Measurements from ENCODE around the gene SUPT20HL1. TPM values are rescaled to one million over a fixed set of nuclear protein-coding genes. Genes with fewer than 3 reads are reported as not detected.

SUPT20HL1 gene
- total and polyA plus RNA-seq, 2 experiments from 2014 or later = not detected

- Histone ChIP-seq H3F3A (replicated peaks; ENCODE audit: low read depth) (no peaks in the 10 kb centered on the region), H3K9me2 (ENCODE audit: insufficient read depth) (no peaks in the 10 kb centered on the region), H3K79me2 (replicated peaks; ENCODE audit: insufficient read depth) (no peaks in the 10 kb centered on the region), H3K27me3 (ENCODE audit: insufficient read depth) (no peaks in the 10 kb centered on the region), H4K20me1 (replicated peaks; ENCODE audit: insufficient read depth) (no peaks in the 10 kb centered on the region), H2AFZ (no peak overlapping the region), H3K4me1 (ENCODE audit: insufficient read depth) (no peaks in the 10 kb centered on the region), H3K4me3 (no peak overlapping the region), H3K36me3 (ENCODE audit: insufficient read depth) (no peaks in the 10 kb centered on the region), H3K4me2 (no peak overlapping the region), H3K27ac (ENCODE audit: low read depth) (no peak overlapping the region)
- Mint-ChIP-seq H3K27ac (no peak overlapping the region), H3K4me3 (no peak overlapping the region), H3K9me3 (no peaks in the 10 kb centered on the region), H3K4me1 (no peaks in the 10 kb centered on the region), H3K27me3 (ENCODE audit: insufficient read depth, low read depth, poor library complexity) (no peaks in the 10 kb centered on the region), H3K36me3 (ENCODE audit: low read depth) (no peaks in the 10 kb centered on the region)
- no peak for DNase-seq (ENCODE audit: low spot score)
- TF ChIP-seq, protein P1, sequence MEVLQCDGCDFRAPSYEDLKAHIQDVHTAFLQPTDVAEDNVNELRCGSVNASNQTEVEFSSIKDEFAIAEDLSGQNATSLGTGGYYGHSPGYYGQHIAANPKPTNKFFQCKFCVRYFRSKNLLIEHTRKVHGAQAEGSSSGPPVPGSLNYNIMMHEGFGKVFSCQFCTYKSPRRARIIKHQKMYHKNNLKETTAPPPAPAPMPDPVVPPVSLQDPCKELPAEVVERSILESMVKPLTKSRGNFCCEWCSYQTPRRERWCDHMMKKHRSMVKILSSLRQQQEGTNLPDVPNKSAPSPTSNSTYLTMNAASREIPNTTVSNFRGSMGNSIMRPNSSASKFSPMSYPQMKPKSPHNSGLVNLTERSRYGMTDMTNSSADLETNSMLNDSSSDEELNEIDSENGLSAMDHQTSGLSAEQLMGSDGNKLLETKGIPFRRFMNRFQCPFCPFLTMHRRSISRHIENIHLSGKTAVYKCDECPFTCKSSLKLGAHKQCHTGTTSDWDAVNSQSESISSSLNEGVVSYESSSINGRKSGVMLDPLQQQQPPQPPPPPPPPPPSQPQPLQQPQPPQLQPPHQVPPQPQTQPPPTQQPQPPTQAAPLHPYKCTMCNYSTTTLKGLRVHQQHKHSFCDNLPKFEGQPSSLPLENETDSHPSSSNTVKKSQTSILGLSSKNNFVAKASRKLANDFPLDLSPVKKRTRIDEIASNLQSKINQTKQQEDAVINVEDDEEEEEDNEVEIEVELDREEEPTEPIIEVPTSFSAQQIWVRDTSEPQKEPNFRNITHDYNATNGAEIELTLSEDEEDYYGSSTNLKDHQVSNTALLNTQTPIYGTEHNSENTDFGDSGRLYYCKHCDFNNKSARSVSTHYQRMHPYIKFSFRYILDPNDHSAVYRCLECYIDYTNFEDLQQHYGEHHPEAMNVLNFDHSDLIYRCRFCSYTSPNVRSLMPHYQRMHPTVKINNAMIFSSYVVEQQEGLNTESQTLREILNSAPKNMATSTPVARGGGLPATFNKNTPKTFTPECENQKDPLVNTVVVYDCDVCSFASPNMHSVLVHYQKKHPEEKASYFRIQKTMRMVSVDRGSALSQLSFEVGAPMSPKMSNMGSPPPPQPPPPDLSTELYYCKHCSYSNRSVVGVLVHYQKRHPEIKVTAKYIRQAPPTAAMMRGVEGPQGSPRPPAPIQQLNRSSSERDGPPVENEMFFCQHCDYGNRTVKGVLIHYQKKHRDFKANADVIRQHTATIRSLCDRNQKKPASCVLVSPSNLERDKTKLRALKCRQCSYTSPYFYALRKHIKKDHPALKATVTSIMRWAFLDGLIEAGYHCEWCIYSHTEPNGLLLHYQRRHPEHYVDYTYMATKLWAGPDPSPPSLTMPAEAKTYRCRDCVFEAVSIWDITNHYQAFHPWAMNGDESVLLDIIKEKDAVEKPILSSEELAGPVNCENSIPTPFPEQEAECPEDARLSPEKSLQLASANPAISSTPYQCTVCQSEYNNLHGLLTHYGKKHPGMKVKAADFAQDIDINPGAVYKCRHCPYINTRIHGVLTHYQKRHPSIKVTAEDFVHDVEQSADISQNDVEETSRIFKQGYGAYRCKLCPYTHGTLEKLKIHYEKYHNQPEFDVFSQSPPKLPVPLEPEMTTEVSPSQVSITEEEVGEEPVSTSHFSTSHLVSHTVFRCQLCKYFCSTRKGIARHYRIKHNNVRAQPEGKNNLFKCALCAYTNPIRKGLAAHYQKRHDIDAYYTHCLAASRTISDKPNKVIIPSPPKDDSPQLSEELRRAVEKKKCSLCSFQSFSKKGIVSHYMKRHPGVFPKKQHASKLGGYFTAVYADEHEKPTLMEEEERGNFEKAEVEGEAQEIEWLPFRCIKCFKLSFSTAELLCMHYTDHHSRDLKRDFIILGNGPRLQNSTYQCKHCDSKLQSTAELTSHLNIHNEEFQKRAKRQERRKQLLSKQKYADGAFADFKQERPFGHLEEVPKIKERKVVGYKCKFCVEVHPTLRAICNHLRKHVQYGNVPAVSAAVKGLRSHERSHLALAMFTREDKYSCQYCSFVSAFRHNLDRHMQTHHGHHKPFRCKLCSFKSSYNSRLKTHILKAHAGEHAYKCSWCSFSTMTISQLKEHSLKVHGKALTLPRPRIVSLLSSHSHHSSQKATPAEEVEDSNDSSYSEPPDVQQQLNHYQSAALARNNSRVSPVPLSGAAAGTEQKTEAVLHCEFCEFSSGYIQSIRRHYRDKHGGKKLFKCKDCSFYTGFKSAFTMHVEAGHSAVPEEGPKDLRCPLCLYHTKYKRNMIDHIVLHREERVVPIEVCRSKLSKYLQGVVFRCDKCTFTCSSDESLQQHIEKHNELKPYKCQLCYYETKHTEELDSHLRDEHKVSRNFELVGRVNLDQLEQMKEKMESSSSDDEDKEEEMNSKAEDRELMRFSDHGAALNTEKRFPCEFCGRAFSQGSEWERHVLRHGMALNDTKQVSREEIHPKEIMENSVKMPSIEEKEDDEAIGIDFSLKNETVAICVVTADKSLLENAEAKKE (CRISPR knock-in tag; IDR thresholded peaks at IDR 0.05) = no peak
- TF ChIP-seq, protein P2, sequence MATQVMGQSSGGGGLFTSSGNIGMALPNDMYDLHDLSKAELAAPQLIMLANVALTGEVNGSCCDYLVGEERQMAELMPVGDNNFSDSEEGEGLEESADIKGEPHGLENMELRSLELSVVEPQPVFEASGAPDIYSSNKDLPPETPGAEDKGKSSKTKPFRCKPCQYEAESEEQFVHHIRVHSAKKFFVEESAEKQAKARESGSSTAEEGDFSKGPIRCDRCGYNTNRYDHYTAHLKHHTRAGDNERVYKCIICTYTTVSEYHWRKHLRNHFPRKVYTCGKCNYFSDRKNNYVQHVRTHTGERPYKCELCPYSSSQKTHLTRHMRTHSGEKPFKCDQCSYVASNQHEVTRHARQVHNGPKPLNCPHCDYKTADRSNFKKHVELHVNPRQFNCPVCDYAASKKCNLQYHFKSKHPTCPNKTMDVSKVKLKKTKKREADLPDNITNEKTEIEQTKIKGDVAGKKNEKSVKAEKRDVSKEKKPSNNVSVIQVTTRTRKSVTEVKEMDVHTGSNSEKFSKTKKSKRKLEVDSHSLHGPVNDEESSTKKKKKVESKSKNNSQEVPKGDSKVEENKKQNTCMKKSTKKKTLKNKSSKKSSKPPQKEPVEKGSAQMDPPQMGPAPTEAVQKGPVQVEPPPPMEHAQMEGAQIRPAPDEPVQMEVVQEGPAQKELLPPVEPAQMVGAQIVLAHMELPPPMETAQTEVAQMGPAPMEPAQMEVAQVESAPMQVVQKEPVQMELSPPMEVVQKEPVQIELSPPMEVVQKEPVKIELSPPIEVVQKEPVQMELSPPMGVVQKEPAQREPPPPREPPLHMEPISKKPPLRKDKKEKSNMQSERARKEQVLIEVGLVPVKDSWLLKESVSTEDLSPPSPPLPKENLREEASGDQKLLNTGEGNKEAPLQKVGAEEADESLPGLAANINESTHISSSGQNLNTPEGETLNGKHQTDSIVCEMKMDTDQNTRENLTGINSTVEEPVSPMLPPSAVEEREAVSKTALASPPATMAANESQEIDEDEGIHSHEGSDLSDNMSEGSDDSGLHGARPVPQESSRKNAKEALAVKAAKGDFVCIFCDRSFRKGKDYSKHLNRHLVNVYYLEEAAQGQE (IDR thresholded peaks at IDR 0.05; ENCODE audit: unreplicated experiment) = no peak
- TF ChIP-seq STAT1 (IDR thresholded peaks at IDR 0.05; ENCODE audit: unreplicated experiment) (no peak), JUNB (IDR thresholded peaks at IDR 0.05; ENCODE audit: unreplicated experiment) (no peak), EZH2phosphoT487 (IDR thresholded peaks at IDR 0.05; ENCODE audit: unreplicated experiment) (no peak), NANOG (IDR thresholded peaks at IDR 0.05; ENCODE audit: borderline replicate concordance) (no peak), ZNF331 (CRISPR knock-in tag; IDR thresholded peaks at IDR 0.05; ENCODE audit: low read depth) (no peak), ZNF114 (CRISPR knock-in tag; IDR thresholded peaks at IDR 0.05) (no peak), CTCF (conservative IDR thresholded peaks at IDR 0.05; ENCODE audit: low read depth in 2 of 2) (no peak), CREB1 (CRISPR knock-in tag; IDR thresholded peaks at IDR 0.05; ENCODE audit: low read depth) (no peak)
- TF ChIP-seq, protein P3, sequence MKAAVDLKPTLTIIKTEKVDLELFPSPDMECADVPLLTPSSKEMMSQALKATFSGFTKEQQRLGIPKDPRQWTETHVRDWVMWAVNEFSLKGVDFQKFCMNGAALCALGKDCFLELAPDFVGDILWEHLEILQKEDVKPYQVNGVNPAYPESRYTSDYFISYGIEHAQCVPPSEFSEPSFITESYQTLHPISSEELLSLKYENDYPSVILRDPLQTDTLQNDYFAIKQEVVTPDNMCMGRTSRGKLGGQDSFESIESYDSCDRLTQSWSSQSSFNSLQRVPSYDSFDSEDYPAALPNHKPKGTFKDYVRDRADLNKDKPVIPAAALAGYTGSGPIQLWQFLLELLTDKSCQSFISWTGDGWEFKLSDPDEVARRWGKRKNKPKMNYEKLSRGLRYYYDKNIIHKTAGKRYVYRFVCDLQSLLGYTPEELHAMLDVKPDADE (IDR thresholded peaks at IDR 0.05) = no peak
- ATAC-seq = no peak
Measured at GRCh38 chrX:24335871-24336270, 24.6 kb upstream of the SUPT20HL1 start.

Measured in GM23338 (cell line).